Activated CD8-positive, alpha-beta memory T cell treated with anti-CD3 and anti-CD28 coated beads, Interleukin-2, amount 10 ng/mL, durations not matched to agents 7 days and 5 days (primary cell): Measurements from ENCODE around the gene ACBD4. TPM values are rescaled to one million over a fixed set of nuclear protein-coding genes. Genes with fewer than 3 reads are reported as not detected.
"Not testable (repeated sequence)": the region's sequence is repeated elsewhere in the genome, so short reads cannot be mapped to it uniquely, and the experiment has no call there.

Experiments
- ATAC-seq: fragments of 150-1000 bp; cut with Tn5 transposase; one replicate; pipeline ENCODE4 v1.10.0; 2021; ENCODE audit warnings: moderate library complexity
- CTCF ChIA-PET: fragments of 350-600 bp; sonication (Branson Sonifier 250); formaldehyde crosslinking; loops from one replicate; lab custom pipeline; 2021; ENCODE audit warnings: antibody characterized with exemption; lab: Charles Lee
- DNase-seq: peaks from one replicate; pipeline ENCODE4 v3.0.0-alpha.2; 2020
- H3K27ac Mint-ChIP-seq: one replicate; pipeline ENCODE4 v1.8.0; 2021; ENCODE audit warnings: mild to moderate bottlenecking, mixed read lengths
- H3K27me3 Mint-ChIP-seq: one replicate; pipeline ENCODE4 v1.8.0; 2021; ENCODE audit warnings: mixed read lengths
- H3K36me3 Mint-ChIP-seq: one replicate; pipeline ENCODE4 v1.8.0; 2021; ENCODE audit warnings: mild to moderate bottlenecking, mixed read lengths
- H3K4me1 Mint-ChIP-seq: one replicate; pipeline ENCODE4 v1.8.0; 2021; ENCODE audit warnings: mixed read lengths
- H3K4me3 Mint-ChIP-seq: one replicate; pipeline ENCODE4 v1.8.0; 2021; ENCODE audit warnings: mild to moderate bottlenecking, moderate library complexity, mixed read lengths
- H3K9me3 Mint-ChIP-seq: one replicate; pipeline ENCODE4 v1.8.0; 2022; ENCODE audit warnings: low read depth, mixed read lengths
- total RNA-seq, 2 experiments: library from RNA; stranded (reverse); gene quantifications; one replicate each; pipeline ENCODE4 v1.2.3, GENCODE V29; 2021

The ACBD4 gene
- total RNA-seq, 2 experiments from 2014 or later = 14.9 to 20.6 TPM

- CTCF ChIA-PET = interaction anchor here (2.9 to 3.3 kb wide), 3 partner anchors 15 to 19 kb away, joined by 9 to 15 read pairs (median 14); partner anchors contain the start of genes ACBD4 and PLCD3
- H3K4me3 Mint-ChIP-seq = no peak overlapping the region
- ATAC-seq (no peak), DNase-seq (no peak)
- H3K4me1 Mint-ChIP-seq = no peaks in the 10 kb centered on the region
- no peaks in the 10 kb centered on the region for H3K9me3 Mint-ChIP-seq
- no peak overlapping the region for H3K27ac Mint-ChIP-seq
- H3K36me3 Mint-ChIP-seq = no peaks in the 10 kb centered on the region
- H3K27me3 Mint-ChIP-seq = peaks cover 6% of the 10 kb centered on the region
Measured at GRCh38 chr17:45116434-45117016, 19.0 kb upstream of the ACBD4 start.

GRCh38 chr17:45117334-45117733, 18.2 kb upstream of the ACBD4 start:
- Mint-ChIP-seq H3K4me3 (no peak overlapping the region), H3K9me3 (no peaks in the 10 kb centered on the region), H3K36me3 (no peaks in the 10 kb centered on the region), H3K27me3 (peaks cover 11% of the 10 kb centered on the region), H3K27ac (no peak overlapping the region), H3K4me1 (no peaks in the 10 kb centered on the region)
- DNase-seq = no peak
- no peak for ATAC-seq
- CTCF ChIA-PET = interaction anchor here (2.9 to 3.3 kb wide), 3 partner anchors 15 to 19 kb away, joined by 9 to 15 read pairs (median 14); partner anchors contain the start of genes ACBD4 and PLCD3

DNA sequence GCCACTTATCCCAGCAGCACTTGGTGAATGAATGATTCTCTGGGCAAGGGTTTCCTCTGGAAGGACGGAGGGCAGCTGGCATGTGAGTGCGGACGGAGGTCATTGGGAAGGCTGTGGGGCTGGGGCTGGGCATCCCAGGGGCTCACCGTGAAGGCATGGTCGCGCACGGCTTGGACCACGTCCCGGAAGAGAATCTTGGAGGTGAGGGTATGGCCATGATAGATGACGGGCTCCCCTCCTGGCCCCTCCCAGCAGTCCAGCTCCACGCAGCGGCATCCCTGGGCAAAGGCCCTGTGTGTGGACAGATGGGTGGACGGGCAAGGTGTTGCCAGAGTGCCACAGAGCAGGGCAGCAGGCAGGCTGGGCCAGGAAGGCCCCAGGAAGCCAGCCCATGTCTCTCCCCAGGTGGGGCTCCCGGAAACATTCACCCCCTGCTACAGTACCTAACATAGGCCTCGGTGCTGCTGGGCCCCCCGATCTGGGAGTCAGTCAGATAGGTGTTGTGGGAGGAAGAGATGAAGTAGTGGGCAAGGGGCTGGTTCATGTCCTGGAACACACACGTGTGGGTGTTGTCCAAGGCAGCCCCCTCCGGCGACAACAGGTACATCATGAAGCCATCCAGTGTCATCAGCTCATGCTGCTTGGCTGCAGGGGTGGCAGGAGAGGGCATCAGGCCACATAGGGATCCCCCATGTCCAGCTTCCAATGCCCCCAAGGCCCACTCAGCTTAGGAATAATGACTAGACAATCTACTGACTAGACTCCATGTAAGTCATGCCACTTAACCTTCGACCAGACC, 17.4 kb upstream of the ACBD4 start:
- Mint-ChIP-seq H3K4me1 (no peaks in the 10 kb centered on the region), H3K36me3 (no peaks in the 10 kb centered on the region), H3K9me3 (no peaks in the 10 kb centered on the region), H3K27me3 (peaks cover 13% of the 10 kb centered on the region), H3K4me3 (no peak overlapping the region), H3K27ac (no peak overlapping the region)
- ATAC-seq = no peak
- CTCF ChIA-PET = interaction anchor here (1.3 to 3.3 kb wide), 3 partner anchors 17 to 343 kb away, joined by 3 to 15 read pairs (median 14); partner anchors contain the start of gene ACBD4
- no peak for DNase-seq

GRCh38 chr17:45118691-45119090, 16.8 kb upstream of the ACBD4 start:
- Mint-ChIP-seq H3K27ac (no peak overlapping the region), H3K4me3 (no peak overlapping the region), H3K4me1 (no peaks in the 10 kb centered on the region), H3K9me3 (no peaks in the 10 kb centered on the region), H3K27me3 (peaks cover 13% of the 10 kb centered on the region), H3K36me3 (no peaks in the 10 kb centered on the region)
- CTCF ChIA-PET = interaction anchor here (0.9 to 3.2 kb wide), 4 partner anchors 17 to 344 kb away, joined by 3 to 14 read pairs (median 6); partner anchors contain the start of gene ACBD4
- no peak for ATAC-seq
- DNase-seq = no peak

GRCh38 chr17:45119964-45120363, 15.5 kb upstream of the ACBD4 start:
- no peaks in the 10 kb centered on the region for H3K36me3 Mint-ChIP-seq
- DNase-seq = no peak
- no peak overlapping the region for H3K4me3 Mint-ChIP-seq
- ATAC-seq = no peak
- H3K9me3 Mint-ChIP-seq = no peaks in the 10 kb centered on the region
- CTCF ChIA-PET = interaction anchor here (1.1 kb wide), 2 partner anchors 15 to 98 kb away, joined by 3 to 6 read pairs; partner anchors contain the start of gene ACBD4
- peaks cover 5% of the 10 kb centered on the region for H3K4me1 Mint-ChIP-seq
- H3K27me3 Mint-ChIP-seq = peaks cover 13% of the 10 kb centered on the region
- H3K27ac Mint-ChIP-seq = no peak overlapping the region

DNA sequence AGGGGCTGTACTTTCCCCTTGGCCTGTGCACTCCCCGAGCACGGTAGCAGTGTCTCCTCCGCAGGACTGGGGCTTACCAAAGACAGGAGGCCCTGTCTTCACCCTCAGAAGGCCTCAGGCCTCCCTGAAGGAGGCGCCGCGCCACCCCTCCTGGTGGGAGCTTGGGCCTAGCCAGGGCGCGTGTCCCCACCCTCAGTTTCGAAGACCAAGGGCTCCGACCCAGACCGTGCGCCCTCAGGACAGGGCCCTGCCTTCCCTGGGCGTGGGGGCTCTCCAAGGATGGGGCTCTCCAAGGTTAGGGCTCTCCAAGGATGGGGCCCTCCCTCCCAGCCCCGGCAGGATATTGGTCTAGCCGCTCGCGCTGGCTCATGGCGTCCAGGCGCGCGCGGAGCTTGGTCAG, 14.9 kb upstream of the ACBD4 start:
- H3K27me3 Mint-ChIP-seq = peaks cover 13% of the 10 kb centered on the region
- no peak for ATAC-seq

GRCh38 chr17:45121055-45121454, 14.4 kb upstream of the ACBD4 start:
- CTCF ChIA-PET = no interaction called here

More for the DNA sequence above, 14.9 kb upstream of the ACBD4 start:
- Mint-ChIP-seq H3K4me1 (peaks cover 5% of the 10 kb centered on the region), H3K27ac (no peak overlapping the region), H3K4me3 (no peak overlapping the region), H3K36me3 (no peaks in the 10 kb centered on the region), H3K9me3 (no peaks in the 10 kb centered on the region)
- CTCF ChIA-PET = interaction anchor here (1.1 kb wide), 1 partner anchor 15 kb away, joined by 6 read pairs; the partner anchor contains the start of gene ACBD4
- no peak for DNase-seq

DNA sequence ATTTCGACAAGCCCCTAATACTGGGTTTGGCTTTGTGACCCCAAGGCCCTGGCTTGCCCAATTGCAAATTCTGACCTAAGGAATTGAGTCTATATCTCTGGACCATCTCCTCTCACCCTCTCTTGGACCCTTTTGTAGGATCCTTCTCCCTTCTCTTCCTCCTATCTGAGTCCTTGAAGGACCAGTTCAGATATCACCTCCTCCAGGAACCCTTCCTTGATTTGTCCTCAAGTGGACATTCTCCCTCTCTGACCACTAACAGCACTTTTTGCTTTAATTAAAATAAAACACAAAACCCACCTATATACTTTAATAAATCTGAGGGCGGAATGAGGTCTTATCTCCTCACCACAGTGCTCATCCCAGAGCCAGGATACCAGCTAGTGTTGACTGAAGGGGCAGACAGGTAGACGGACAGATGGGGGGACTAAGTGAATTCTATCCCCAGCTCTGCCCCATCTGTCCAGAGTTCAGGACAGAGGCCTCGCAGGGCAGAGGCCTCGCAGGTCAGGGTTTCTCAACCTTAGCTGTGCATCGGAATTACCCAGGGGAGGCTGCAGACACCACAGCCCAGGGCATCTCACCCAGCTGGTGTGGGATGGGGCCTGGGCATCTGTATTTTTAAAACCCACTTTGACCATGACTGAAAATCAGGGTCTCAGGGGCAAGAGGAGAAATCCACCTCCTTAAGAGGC, 12.3 kb upstream of the ACBD4 start:
- ATAC-seq = no peak
- Mint-ChIP-seq H3K9me3 (no peaks in the 10 kb centered on the region), H3K36me3 (no peaks in the 10 kb centered on the region), H3K27ac (no peak overlapping the region), H3K27me3 (peaks cover 10% of the 10 kb centered on the region), H3K4me3 (no peak overlapping the region), H3K4me1 (peaks cover 5% of the 10 kb centered on the region)
- no peak for DNase-seq
- CTCF ChIA-PET = interaction anchor here (0.7 kb wide), 1 partner anchor 11 kb away, joined by 3 read pairs; no protein-coding TSS in a partner anchor

More at GRCh38 chr17:45121055-45121454, 14.4 kb upstream of the ACBD4 start:
- H3K4me1 Mint-ChIP-seq = peaks cover 5% of the 10 kb centered on the region
- ATAC-seq (no peak), DNase-seq (no peak)
- H3K36me3 Mint-ChIP-seq = no peaks in the 10 kb centered on the region
- peaks cover 12% of the 10 kb centered on the region for H3K27me3 Mint-ChIP-seq
- H3K9me3 Mint-ChIP-seq = no peaks in the 10 kb centered on the region
- H3K27ac Mint-ChIP-seq = no peak overlapping the region
- H3K4me3 Mint-ChIP-seq = no peak overlapping the region

DNA sequence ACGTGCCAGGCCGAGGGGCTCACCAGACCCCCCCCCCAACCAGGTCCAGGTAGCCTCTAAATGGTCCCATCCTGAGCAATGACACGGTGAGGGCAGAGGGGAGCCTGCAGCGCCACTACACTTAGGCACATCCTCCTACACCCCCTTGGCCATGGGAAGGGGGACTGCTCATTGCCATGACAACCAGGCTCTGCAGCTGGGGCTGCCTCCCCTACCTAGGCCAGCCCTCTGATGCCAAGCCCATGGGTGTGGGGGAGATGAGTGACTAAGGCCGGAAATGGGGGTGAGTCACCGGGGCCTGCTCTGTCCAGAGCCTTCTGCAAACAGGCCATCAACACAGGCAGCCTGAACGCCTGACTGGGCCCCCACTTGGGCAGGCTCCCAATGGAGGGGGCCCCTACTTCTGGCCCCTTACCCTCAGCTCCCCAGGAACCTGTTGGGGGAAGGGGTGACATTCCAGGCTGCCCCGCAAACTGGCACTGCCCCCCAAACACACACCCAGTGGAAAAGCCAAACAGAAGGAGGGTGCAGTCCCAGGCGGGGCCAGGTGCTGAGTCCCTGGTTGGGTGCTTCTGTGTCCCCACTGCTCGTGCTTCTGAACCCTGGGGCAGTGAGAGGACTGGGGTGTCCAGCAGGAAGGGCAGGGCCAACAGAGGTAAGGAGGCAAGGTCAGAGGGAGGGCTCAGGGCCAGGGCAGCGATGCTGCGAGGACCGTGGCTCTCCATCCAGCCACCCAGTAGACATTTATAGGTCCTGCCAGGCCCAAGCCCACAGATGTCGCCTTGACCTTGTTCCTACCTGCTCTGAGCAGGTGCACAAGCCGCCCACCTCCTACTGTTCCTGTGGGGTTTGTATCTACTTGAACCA, 11.3 kb upstream of the ACBD4 start:
- ATAC-seq = peak; percentile 77
- CTCF ChIA-PET = interaction anchor here (1.8 kb wide), 1 partner anchor 11 kb away, joined by 11 read pairs; the partner anchor contains the start of gene ACBD4
- Mint-ChIP-seq H3K4me3 (no peak overlapping the region), H3K9me3 (no peaks in the 10 kb centered on the region), H3K27me3 (peaks cover 10% of the 10 kb centered on the region), H3K36me3 (no peaks in the 10 kb centered on the region), H3K4me1 (peaks cover 5% of the 10 kb centered on the region), H3K27ac (peak overlapping the region; percentile 32)
- peak; percentile 62 for DNase-seq

DNA sequence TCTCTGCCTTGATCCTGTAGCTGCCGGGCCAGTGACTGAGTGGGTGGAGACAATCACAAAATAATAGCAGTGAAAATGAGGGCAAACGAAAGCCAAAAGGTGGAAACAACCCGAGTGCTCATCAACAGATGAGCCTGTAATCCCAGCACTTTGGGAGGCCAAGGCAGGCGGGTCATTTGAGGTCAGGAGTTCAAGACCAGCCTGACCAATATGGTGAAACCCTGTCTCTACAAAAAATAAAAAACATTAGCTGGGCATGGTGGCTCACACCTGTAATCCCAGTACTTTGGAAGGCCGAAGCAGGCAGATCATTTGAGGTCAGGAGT, 10.7 kb upstream of the ACBD4 start:
- H3K4me1 Mint-ChIP-seq, H3K27me3 Mint-ChIP-seq, H3K36me3 Mint-ChIP-seq, H3K4me3 Mint-ChIP-seq, ATAC-seq, DNase-seq, H3K9me3 Mint-ChIP-seq: not testable (repeated sequence)
- CTCF ChIA-PET = interaction anchor here (1.8 kb wide), 1 partner anchor 11 kb away, joined by 11 read pairs; the partner anchor contains the start of gene ACBD4
- peak overlapping the region; percentile 32 for H3K27ac Mint-ChIP-seq

DNA sequence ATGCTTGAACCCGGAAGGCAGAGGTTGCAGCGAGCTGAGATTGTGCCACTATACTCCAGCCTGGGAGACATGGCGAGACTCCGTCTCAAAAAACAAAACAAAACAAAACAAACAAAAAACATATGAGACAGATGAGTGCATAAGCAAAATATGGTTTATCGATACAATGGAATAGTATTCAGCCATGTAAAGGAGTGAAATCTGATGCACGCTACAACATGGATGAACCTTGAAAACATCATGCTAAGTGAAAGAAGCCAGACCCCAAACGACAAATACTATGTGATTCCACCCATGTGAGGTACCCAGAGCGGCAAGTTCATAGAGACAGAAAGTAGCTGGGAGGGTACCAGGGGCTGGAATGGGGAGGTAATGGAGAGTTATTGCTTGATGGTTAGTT, 10.0 kb upstream of the ACBD4 start:
- no peak for DNase-seq
- Mint-ChIP-seq H3K36me3 (no peaks in the 10 kb centered on the region), H3K27ac (no peak overlapping the region), H3K9me3 (no peaks in the 10 kb centered on the region), H3K27me3 (peaks cover 10% of the 10 kb centered on the region), H3K4me1 (peaks cover 5% of the 10 kb centered on the region), H3K4me3 (no peak overlapping the region)
- CTCF ChIA-PET = interaction anchor here (1.8 kb wide), 1 partner anchor 10 kb away, joined by 11 read pairs; the partner anchor contains the start of gene ACBD4
- no peak for ATAC-seq

- H3K4me3 Mint-ChIP-seq = no peak overlapping the region
- DNase-seq (no peak), ATAC-seq (no peak)
- CTCF ChIA-PET = interaction anchor here (0.8 kb wide), 3 partner anchors 9 to 352 kb away, joined by 3 read pairs; partner anchors contain the start of gene ACBD4
- H3K27me3 Mint-ChIP-seq = peaks cover 11% of the 10 kb centered on the region
- no peaks in the 10 kb centered on the region for H3K36me3 Mint-ChIP-seq
- H3K9me3 Mint-ChIP-seq = no peaks in the 10 kb centered on the region
- H3K4me1 Mint-ChIP-seq = peaks cover 5% of the 10 kb centered on the region
- no peak overlapping the region for H3K27ac Mint-ChIP-seq
Measured at GRCh38 chr17:45127207-45127547, 8.3 kb upstream of the ACBD4 start.
